Tibial artery (tissue), 4 donors: ENCODE data around the gene TOR2A.
A peak's percentile ranks its signal among the peaks of the same experiment; 100 is the strongest.

Source experiments
- DNase-seq, 2 donors: peaks; one replicate each; pipeline ENCODE4 v3.0.0-alpha.2; 2019
- H3K27ac ChIP-seq, 2 donors: fragments of 200-600 bp; sonication (generic) in 1 of 2; 1 replicate in 1 of 2; 2 replicates in 1 of 2; pipeline ENCODE4 v1.5.1; 2018 to 2019; ENCODE audit warnings: mild to moderate bottlenecking in 1 of 2
- H3K27me3 ChIP-seq, 2 donors: fragments of 200-600 bp; sonication (generic) in 1 of 2; one replicate each; pipeline versions ENCODE4 v1.5.1 to v1.6.0; 2016 to 2019
- H3K36me3 ChIP-seq, 3 donors: fragments of 200-600 bp; sonication (generic) in 2 of 3; one replicate each; pipeline ENCODE4 v1.5.1; 2016 to 2019; ENCODE audit warnings: mild to moderate bottlenecking in 2 of 3
- H3K4me1 ChIP-seq, 4 donors: fragments of 200-600 bp; sonication (generic) in 2 of 4; 1 replicate in 3 of 4; 2 replicates in 1 of 4; pipeline ENCODE4 v1.5.1; 2016 to 2019
- H3K4me3 ChIP-seq, 2 donors: fragments of 200-600 bp; sonication (generic) in 1 of 2; 1 replicate in 1 of 2; 2 replicates in 1 of 2; pipeline ENCODE4 v1.5.1; 2018 to 2019; ENCODE audit warnings: mild to moderate bottlenecking in 2 of 2
- H3K9me3 ChIP-seq, 3 donors: fragments of 200-600 bp; sonication (generic) in 1 of 3; one replicate each; pipeline ENCODE4 v1.5.1; 2016 to 2019
- CTCF ChIP-seq, 2 experiments: fragments of 200-600 bp in 1 of 2; fragments of 450-650 bp in 1 of 2; IDR thresholded peaks; one replicate each; pipeline ENCODE4 v1.5.1; 2017 to 2019; ENCODE audit warnings: antibody characterized with exemption in 2 of 2, mild to moderate bottlenecking in 1 of 2, moderate library complexity in 1 of 2
- intact Hi-C: fragments of 100-400 bp; cut with DNase I; formaldehyde crosslinking; loops from one replicate; pipeline ENCODE4 v1.15.0; 2023; ENCODE audit warnings: low total_unique reads

The TOR2A gene

DNA sequence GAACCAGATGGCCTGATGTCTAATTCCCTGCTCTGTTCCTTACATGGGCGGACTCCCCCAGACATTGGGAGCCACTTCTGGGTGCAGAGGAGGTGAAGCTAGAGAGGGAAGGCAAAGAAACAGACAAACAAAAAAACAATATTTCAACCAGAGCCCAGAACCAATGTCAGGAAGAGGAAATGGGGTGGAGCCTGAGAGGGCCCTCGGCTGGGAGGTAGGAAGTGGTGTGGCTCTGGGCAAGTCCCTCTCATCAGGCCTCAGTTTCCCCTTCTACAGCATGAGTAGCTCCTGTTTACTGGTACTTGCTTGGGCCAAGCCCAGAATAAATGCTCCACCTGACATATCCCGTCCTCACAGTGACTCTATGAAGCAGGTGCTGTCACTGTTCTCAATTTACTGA lies 32.3 kb upstream of the TOR2A start:
- TF ChIP-seq CTCF (IDR thresholded peaks at IDR 0.05): no peak
- no peak overlapping the region for H3K27ac ChIP-seq
- H3K9me3 ChIP-seq: no peaks in the 10 kb centered on the region
- no peak for DNase-seq
- peaks cover 0 to 26% of the 10 kb centered on the region in 2 donors for H3K27me3 ChIP-seq
- no peaks in the 10 kb centered on the region for H3K36me3 ChIP-seq
- intact Hi-C loops: no loop called here
- H3K4me3 ChIP-seq: no peak overlapping the region
- H3K4me1 ChIP-seq: peaks cover 0 to 15% (median 10%) of the 10 kb centered on the region in 4 donors

DNA sequence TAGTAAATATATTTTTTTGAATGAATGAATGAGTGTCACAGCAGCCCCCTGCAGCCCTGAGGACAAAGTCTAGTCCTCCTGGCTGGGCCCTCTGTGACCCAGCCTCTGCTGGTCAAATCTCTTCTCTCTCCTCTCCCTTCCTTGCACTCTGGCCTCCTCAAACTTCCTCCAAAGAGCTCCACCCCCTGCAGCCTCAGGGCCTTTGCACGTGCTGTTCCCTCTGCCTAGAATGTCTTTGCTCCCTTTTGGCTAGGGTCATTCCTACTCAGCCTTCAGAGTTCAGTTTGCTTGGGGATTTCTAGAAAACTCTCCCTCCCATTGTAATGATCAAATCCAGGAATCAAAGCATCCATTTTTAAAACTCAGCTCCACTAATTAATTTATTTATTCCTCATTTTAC lies 30.3 kb upstream of the TOR2A start:
- intact Hi-C loops: no loop called here
- peaks cover 0 to 9% (median under 1%) of the 10 kb centered on the region in 4 donors for H3K4me1 ChIP-seq

GRCh38 chr9:127763918-127764384 lies 28.9 kb upstream of the TOR2A start:
- peak in 1 of 2 experiments; percentile 21 for TF ChIP-seq CTCF (IDR thresholded peaks at IDR 0.05)
- no peaks in the 10 kb centered on the region for H3K36me3 ChIP-seq
- no peak overlapping the region for H3K4me3 ChIP-seq
- no peak for DNase-seq
- peaks cover 0 to 50% of the 10 kb centered on the region in 2 donors for H3K27me3 ChIP-seq
- H3K9me3 ChIP-seq: no peaks in the 10 kb centered on the region
- H3K4me1 ChIP-seq: peaks cover 0 to 4% (median 0%) of the 10 kb centered on the region in 4 donors
- no peak overlapping the region for H3K27ac ChIP-seq
- intact Hi-C loops: no loop called here

More for the DNA sequence above, 30.3 kb upstream of the TOR2A start:
- Histone ChIP-seq H3K27me3 (peaks cover 0 to 40% of the 10 kb centered on the region in 2 donors), H3K4me3 (no peak overlapping the region), H3K27ac (no peak overlapping the region), H3K9me3 (no peaks in the 10 kb centered on the region), H3K36me3 (no peaks in the 10 kb centered on the region)
- DNase-seq: no peak
- TF ChIP-seq CTCF (IDR thresholded peaks at IDR 0.05): no peak

GRCh38 chr9:127762111-127762676 lies 27.1 kb upstream of the TOR2A start:
- H3K4me3 ChIP-seq: no peak overlapping the region
- H3K4me1 ChIP-seq: no peaks in the 10 kb centered on the region
- DNase-seq: peak in 1 of 2 donors; percentile 69
- H3K9me3 ChIP-seq: no peaks in the 10 kb centered on the region
- no peaks in the 10 kb centered on the region for H3K36me3 ChIP-seq
- intact Hi-C loops: no loop called here
- no peak overlapping the region for H3K27ac ChIP-seq
- H3K27me3 ChIP-seq: peaks cover 0 to 50% of the 10 kb centered on the region in 2 donors
- TF ChIP-seq CTCF (IDR thresholded peaks at IDR 0.05): no peak

GRCh38 chr9:127761491-127761956 lies 26.4 kb upstream of the TOR2A start:
- H3K36me3 ChIP-seq: no peaks in the 10 kb centered on the region

More at GRCh38 chr9:127761491-127761956, 26.4 kb upstream of the TOR2A start:
- DNase-seq: no peak
- no peak overlapping the region for H3K27ac ChIP-seq
- no peaks in the 10 kb centered on the region for H3K9me3 ChIP-seq
- intact Hi-C loops: no loop called here
- peaks cover 0 to 50% of the 10 kb centered on the region in 2 donors for H3K27me3 ChIP-seq
- H3K4me3 ChIP-seq: no peak overlapping the region
- no peak for TF ChIP-seq CTCF (IDR thresholded peaks at IDR 0.05)
- no peaks in the 10 kb centered on the region for H3K4me1 ChIP-seq
